Osteoblast (primary cell): Measurements from ENCODE around the gene TTN. TPM values are rescaled to one million over a fixed set of nuclear protein-coding genes. Genes with fewer than 3 reads are reported as not detected.

ENCODE experiments used
- DNase-seq: peaks from one replicate; pipeline ENCODE4 v3.0.0; 2011; ENCODE audit warnings: low spot score, mixed read lengths; ENCODE audit not compliant: insufficient read length; ENCODE audit errors: missing footprints
- H2AFZ ChIP-seq: 2 replicates; pipeline ENCODE4 v1.6.0; 2011; ENCODE audit warnings: mild to moderate bottlenecking, low read length
- H3K27ac ChIP-seq: 2 replicates; pipeline ENCODE4 v1.5.1; 2011; ENCODE audit warnings: mild to moderate bottlenecking, low read depth, low read length, moderate library complexity
- H3K27me3 ChIP-seq: 2 replicates; pipeline ENCODE4 v1.6.0; 2012; ENCODE audit warnings: mild to moderate bottlenecking, control low read depth, inconsistent platforms, low read length, moderate library complexity; ENCODE audit not compliant: insufficient read depth
- H3K36me3 ChIP-seq: 2 replicates; pipeline ENCODE4 v1.5.1; 2011; ENCODE audit warnings: mild to moderate bottlenecking, low read length, control low read depth, moderate library complexity; ENCODE audit not compliant: insufficient read depth
- H3K4me1 ChIP-seq: 2 replicates; pipeline ENCODE4 v1.5.1; 2011; ENCODE audit warnings: mild to moderate bottlenecking, low read length, control low read depth, moderate library complexity; ENCODE audit not compliant: insufficient read depth
- H3K4me2 ChIP-seq: 2 replicates; pipeline ENCODE4 v1.6.0; 2011; ENCODE audit warnings: mild to moderate bottlenecking, low read length; ENCODE audit not compliant: insufficient read depth
- H3K4me3 ChIP-seq: fragments of 200-600 bp; sonication (generic); 3 replicates; pipeline ENCODE4 v1.5.1; 2012; ENCODE audit warnings: mild to moderate bottlenecking, low read length, inconsistent platforms; ENCODE audit not compliant: insufficient read depth
- H3K79me2 ChIP-seq: 2 replicates; pipeline ENCODE4 v1.6.0; 2012; ENCODE audit warnings: mild to moderate bottlenecking, low read length, control low read depth, inconsistent platforms; ENCODE audit not compliant: insufficient read depth
- H3K9me3 ChIP-seq: 2 replicates; pipeline ENCODE4 v1.5.1; 2011; ENCODE audit warnings: low read depth, low read length, control low read depth
- H4K20me1 ChIP-seq: 2 replicates; pipeline ENCODE4 v1.6.0; 2012; ENCODE audit warnings: mild to moderate bottlenecking, low read length, control low read depth; ENCODE audit not compliant: insufficient read depth
- total RNA-seq: library from RNA; depleted of rRNA; stranded (reverse); fragments of >200 nt; gene quantifications from 2 replicates; pipeline ENCODE4 v1.2.3, GENCODE V29; 2012
- TF ChIP-seq, protein P1 (sequence below): IDR thresholded peaks from 2 replicates; pipeline ENCODE4 v1.5.1; 2011; ENCODE audit warnings: mild to moderate bottlenecking, low read depth, low read length, moderate library complexity; ENCODE audit errors: extremely low read depth

TTN gene
- total RNA-seq, 1 donor: under 0.01 TPM

GRCh38 chr2:178579006-178579405 lies 228.2 kb downstream of the TTN start:
- H2AFZ ChIP-seq: no peak overlapping the region
- H3K27ac ChIP-seq: no peak overlapping the region
- H3K4me3 ChIP-seq: no peak overlapping the region
- TF ChIP-seq, protein P1, sequence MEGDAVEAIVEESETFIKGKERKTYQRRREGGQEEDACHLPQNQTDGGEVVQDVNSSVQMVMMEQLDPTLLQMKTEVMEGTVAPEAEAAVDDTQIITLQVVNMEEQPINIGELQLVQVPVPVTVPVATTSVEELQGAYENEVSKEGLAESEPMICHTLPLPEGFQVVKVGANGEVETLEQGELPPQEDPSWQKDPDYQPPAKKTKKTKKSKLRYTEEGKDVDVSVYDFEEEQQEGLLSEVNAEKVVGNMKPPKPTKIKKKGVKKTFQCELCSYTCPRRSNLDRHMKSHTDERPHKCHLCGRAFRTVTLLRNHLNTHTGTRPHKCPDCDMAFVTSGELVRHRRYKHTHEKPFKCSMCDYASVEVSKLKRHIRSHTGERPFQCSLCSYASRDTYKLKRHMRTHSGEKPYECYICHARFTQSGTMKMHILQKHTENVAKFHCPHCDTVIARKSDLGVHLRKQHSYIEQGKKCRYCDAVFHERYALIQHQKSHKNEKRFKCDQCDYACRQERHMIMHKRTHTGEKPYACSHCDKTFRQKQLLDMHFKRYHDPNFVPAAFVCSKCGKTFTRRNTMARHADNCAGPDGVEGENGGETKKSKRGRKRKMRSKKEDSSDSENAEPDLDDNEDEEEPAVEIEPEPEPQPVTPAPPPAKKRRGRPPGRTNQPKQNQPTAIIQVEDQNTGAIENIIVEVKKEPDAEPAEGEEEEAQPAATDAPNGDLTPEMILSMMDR: no peak
- no peak overlapping the region for H3K4me2 ChIP-seq
- no peaks in the 10 kb centered on the region for H3K36me3 ChIP-seq
- no peaks in the 10 kb centered on the region for H3K4me1 ChIP-seq
- H4K20me1 ChIP-seq: no peaks in the 10 kb centered on the region
- H3K9me3 ChIP-seq: no peaks in the 10 kb centered on the region
- H3K27me3 ChIP-seq: no peaks in the 10 kb centered on the region
- no peaks in the 10 kb centered on the region for H3K79me2 ChIP-seq
- DNase-seq: peak; percentile 68

DNA sequence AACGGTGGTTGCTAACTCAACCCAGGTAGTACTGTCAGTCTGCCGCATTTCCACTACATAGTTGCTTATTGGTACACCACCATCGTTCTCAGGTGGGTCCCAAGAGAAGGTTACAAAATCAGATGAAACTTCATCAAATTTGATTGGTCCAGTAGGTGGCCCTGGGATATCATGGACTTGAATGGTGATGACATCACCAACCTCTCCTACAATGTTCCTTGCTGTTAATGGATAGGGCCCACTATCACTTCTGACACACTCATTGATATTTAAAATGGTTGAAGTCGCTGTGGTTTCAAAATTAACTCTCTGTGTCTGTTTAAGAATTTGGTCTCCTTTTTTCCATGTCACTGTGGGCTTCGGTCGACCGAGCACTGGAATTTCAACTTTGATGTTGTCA lies 232.4 kb downstream of the TTN start:
- no peak overlapping the region for H3K27ac ChIP-seq

GRCh38 chr2:178568227-178568626 lies 239.0 kb downstream of the TTN start:
- Histone ChIP-seq H3K4me3 (no peak overlapping the region), H3K27me3 (no peaks in the 10 kb centered on the region), H3K4me1 (no peaks in the 10 kb centered on the region), H3K27ac (no peak overlapping the region), H3K79me2 (no peaks in the 10 kb centered on the region), H2AFZ (no peak overlapping the region), H3K9me3 (no peaks in the 10 kb centered on the region), H3K36me3 (no peaks in the 10 kb centered on the region), H4K20me1 (no peaks in the 10 kb centered on the region), H3K4me2 (no peak overlapping the region)
- TF ChIP-seq, protein P1: no peak
- peak; percentile 13 for DNase-seq

More for the DNA sequence above, 232.4 kb downstream of the TTN start:
- no peaks in the 10 kb centered on the region for H4K20me1 ChIP-seq
- DNase-seq: no peak
- no peaks in the 10 kb centered on the region for H3K36me3 ChIP-seq
- H3K27me3 ChIP-seq: no peaks in the 10 kb centered on the region
- no peaks in the 10 kb centered on the region for H3K4me1 ChIP-seq
- no peaks in the 10 kb centered on the region for H3K79me2 ChIP-seq
- H3K4me2 ChIP-seq: no peak overlapping the region
- no peak overlapping the region for H2AFZ ChIP-seq
- no peaks in the 10 kb centered on the region for H3K9me3 ChIP-seq
- no peak overlapping the region for H3K4me3 ChIP-seq
- TF ChIP-seq, protein P1: no peak

- peaks cover 12% of the 10 kb centered on the region for H3K4me1 ChIP-seq
- no peaks in the 10 kb centered on the region for H3K9me3 ChIP-seq
- no peak overlapping the region for H3K4me3 ChIP-seq
- H3K36me3 ChIP-seq: no peaks in the 10 kb centered on the region
- H3K4me2 ChIP-seq: peak overlapping the region; percentile 12
- H4K20me1 ChIP-seq: no peaks in the 10 kb centered on the region
- peak overlapping the region; percentile 39 for H3K27ac ChIP-seq
- H2AFZ ChIP-seq: no peak overlapping the region
- TF ChIP-seq, protein P1: no peak
- no peaks in the 10 kb centered on the region for H3K27me3 ChIP-seq
- DNase-seq: peak; percentile 50
- H3K79me2 ChIP-seq: no peaks in the 10 kb centered on the region
Measured at GRCh38 chr2:178553047-178553446, 254.2 kb downstream of the TTN start.
